ENCODE results near the gene FBXW9.
"Not testable (repeated sequence)": the region's sequence is repeated elsewhere in the genome, so short reads cannot be mapped to it uniquely, and the experiment has no call there.

The FBXW9 gene

GRCh38 chr19:12678039-12678438, 18.4 kb downstream of the FBXW9 start:
- DNase-seq: not testable (repeated sequence)

- no peak for DNase-seq
These were observed 19.5 kb downstream of the FBXW9 start for GRCh38 chr19:12676928-12677327.

- DNase-seq: peak; percentile 95
These were observed 20.0 kb downstream of the FBXW9 start for GRCh38 chr19:12676384-12676792.

- no peak for DNase-seq
These were observed 20.5 kb downstream of the FBXW9 start for GRCh38 chr19:12675940-12676339.

GRCh38 chr19:12675399-12675798, 21.0 kb downstream of the FBXW9 start:
- no peak for DNase-seq

- DNase-seq: no peak
These were observed 23.7 kb downstream of the FBXW9 start for GRCh38 chr19:12672744-12673143.

- no peak for DNase-seq
These were observed 26.1 kb downstream of the FBXW9 start for GRCh38 chr19:12670159-12670928.

GRCh38 chr19:12669270-12670158, 26.9 kb downstream of the FBXW9 start:
- DNase-seq: peak; percentile 92

GRCh38 chr19:12668932-12669269, 27.5 kb downstream of the FBXW9 start:
- peak; percentile 89 for DNase-seq

- no peak for DNase-seq
These were observed 28.1 kb downstream of the FBXW9 start for GRCh38 chr19:12668346-12668745.

GRCh38 chr19:12667731-12668302, 28.6 kb downstream of the FBXW9 start:
- no peak for DNase-seq

GRCh38 chr19:12666265-12667048, 30.0 kb downstream of the FBXW9 start, which contains the start of the genes MAN2B1 and WDR83:
Gene MAN2B1 (minus strand): TSS chr19:12666742. CDS start chr19:12666701, 41 bp downstream.
Gene WDR83 (plus strand): TSS chr19:12666807. CDS start chr19:12669791, 2,984 bp downstream.
- peak; percentile 93 for DNase-seq

GRCh38 chr19:12665671-12666264, 30.7 kb downstream of the FBXW9 start:
- DNase-seq: peak; percentile 71

- peak; percentile 81 for DNase-seq
These were observed 31.2 kb downstream of the FBXW9 start for GRCh38 chr19:12665281-12665573.

GRCh38 chr19:12664406-12665280, 31.8 kb downstream of the FBXW9 start:
- DNase-seq: no peak

- no peak for DNase-seq
These were observed 35.5 kb downstream of the FBXW9 start for GRCh38 chr19:12660980-12661379.

- no peak for DNase-seq
These were observed 38.5 kb downstream of the FBXW9 start for GRCh38 chr19:12657966-12658365.

GRCh38 chr19:12656899-12657571, 39.4 kb downstream of the FBXW9 start:
- DNase-seq: no peak

GRCh38 chr19:12655546-12655945, 40.9 kb downstream of the FBXW9 start:
- DNase-seq: no peak

GRCh38 chr19:12652219-12652618, 44.2 kb downstream of the FBXW9 start:
- no peak for DNase-seq

- DNase-seq: no peak
These were observed 46.5 kb downstream of the FBXW9 start for GRCh38 chr19:12649941-12650340.
